ENCODE measurements around the gene TUBGCP3. TPM values are rescaled to one million over a fixed set of nuclear protein-coding genes. Genes with fewer than 3 reads are reported as not detected.

The TUBGCP3 gene
- total RNA-seq, 1 experiment from 2014 or later: 13.7 TPM

DNA sequence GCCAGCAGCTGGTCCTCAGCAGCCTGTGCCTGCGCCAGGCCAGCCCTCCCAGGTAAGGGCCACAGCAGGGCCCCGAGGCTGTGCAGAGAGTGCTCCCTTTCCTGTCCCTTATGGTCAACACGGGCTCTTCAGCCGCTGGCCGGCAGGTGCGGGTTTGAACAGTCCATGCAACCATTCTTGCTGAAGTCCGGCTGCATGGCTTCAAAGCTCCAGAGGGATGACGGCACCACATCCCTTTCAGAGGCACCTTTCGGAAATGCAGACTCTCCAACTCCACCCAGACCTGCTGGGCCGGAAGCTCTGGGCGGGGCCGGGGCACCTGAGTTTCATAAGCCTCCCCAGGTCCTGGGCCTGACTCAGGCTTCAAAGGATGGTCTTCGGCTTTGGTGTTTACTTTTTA, 130.5 kb downstream of the TUBGCP3 start:
- CTCF ChIA-PET: no interaction called here
- intact Hi-C loops (cut with micrococcal nuclease; ENCODE audit: unreplicated experiment): no loop called here
- no peaks in the 10 kb centered on the region for H3K27me3 Mint-ChIP-seq (ENCODE audit: unreplicated experiment)
- H3K4me3 Mint-ChIP-seq (ENCODE audit: low read depth, unreplicated experiment): no peak overlapping the region
- no peaks in the 10 kb centered on the region for H3K4me1 Mint-ChIP-seq (ENCODE audit: low read depth, unreplicated experiment)
- no peaks in the 10 kb centered on the region for H3K36me3 Mint-ChIP-seq (ENCODE audit: insufficient read depth, unreplicated experiment)
- no peak for DNase-seq
- TF ChIP-seq, protein P1, sequence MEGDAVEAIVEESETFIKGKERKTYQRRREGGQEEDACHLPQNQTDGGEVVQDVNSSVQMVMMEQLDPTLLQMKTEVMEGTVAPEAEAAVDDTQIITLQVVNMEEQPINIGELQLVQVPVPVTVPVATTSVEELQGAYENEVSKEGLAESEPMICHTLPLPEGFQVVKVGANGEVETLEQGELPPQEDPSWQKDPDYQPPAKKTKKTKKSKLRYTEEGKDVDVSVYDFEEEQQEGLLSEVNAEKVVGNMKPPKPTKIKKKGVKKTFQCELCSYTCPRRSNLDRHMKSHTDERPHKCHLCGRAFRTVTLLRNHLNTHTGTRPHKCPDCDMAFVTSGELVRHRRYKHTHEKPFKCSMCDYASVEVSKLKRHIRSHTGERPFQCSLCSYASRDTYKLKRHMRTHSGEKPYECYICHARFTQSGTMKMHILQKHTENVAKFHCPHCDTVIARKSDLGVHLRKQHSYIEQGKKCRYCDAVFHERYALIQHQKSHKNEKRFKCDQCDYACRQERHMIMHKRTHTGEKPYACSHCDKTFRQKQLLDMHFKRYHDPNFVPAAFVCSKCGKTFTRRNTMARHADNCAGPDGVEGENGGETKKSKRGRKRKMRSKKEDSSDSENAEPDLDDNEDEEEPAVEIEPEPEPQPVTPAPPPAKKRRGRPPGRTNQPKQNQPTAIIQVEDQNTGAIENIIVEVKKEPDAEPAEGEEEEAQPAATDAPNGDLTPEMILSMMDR (IDR thresholded peaks at IDR 0.05; ENCODE audit: unreplicated experiment): no peak
- no peaks in the 10 kb centered on the region for H3K9me3 Mint-ChIP-seq (ENCODE audit: low read depth, unreplicated experiment)
- H3K27ac Mint-ChIP-seq (ENCODE audit: unreplicated experiment): no peak overlapping the region
- no TSS peak for BruUV-seq (replicated peaks)

DNA sequence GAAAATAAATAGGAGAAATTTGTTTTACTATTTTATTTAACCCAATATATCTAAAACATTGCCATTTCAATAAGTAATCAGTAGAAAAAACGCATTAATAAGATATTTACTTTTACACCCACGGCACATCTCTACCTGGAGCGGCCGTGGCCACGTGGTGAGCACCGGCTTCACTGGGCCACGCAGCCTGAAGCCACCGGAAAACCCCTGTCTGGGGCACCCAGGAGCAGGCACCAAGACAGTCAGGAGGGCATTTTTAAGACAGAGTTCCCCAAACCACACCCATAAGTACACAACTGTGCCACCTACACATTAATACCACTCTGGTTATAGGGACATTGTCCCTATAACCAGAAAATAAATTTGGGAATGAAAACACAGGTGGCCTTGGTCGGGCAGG, 130.9 kb downstream of the TUBGCP3 start:
- DNase-seq: no peak
- Mint-ChIP-seq H3K4me3 (ENCODE audit: low read depth, unreplicated experiment) (no peak overlapping the region), H3K36me3 (ENCODE audit: insufficient read depth, unreplicated experiment) (no peaks in the 10 kb centered on the region), H3K27me3 (ENCODE audit: unreplicated experiment) (no peaks in the 10 kb centered on the region), H3K27ac (ENCODE audit: unreplicated experiment) (no peak overlapping the region), H3K4me1 (ENCODE audit: low read depth, unreplicated experiment) (no peaks in the 10 kb centered on the region), H3K9me3 (ENCODE audit: low read depth, unreplicated experiment) (no peaks in the 10 kb centered on the region)
- intact Hi-C loops (cut with micrococcal nuclease; ENCODE audit: unreplicated experiment): no loop called here
- no TSS peak for BruUV-seq (replicated peaks)
- CTCF ChIA-PET: no interaction called here
- TF ChIP-seq, protein P1 (IDR thresholded peaks at IDR 0.05; ENCODE audit: unreplicated experiment): no peak

DNA sequence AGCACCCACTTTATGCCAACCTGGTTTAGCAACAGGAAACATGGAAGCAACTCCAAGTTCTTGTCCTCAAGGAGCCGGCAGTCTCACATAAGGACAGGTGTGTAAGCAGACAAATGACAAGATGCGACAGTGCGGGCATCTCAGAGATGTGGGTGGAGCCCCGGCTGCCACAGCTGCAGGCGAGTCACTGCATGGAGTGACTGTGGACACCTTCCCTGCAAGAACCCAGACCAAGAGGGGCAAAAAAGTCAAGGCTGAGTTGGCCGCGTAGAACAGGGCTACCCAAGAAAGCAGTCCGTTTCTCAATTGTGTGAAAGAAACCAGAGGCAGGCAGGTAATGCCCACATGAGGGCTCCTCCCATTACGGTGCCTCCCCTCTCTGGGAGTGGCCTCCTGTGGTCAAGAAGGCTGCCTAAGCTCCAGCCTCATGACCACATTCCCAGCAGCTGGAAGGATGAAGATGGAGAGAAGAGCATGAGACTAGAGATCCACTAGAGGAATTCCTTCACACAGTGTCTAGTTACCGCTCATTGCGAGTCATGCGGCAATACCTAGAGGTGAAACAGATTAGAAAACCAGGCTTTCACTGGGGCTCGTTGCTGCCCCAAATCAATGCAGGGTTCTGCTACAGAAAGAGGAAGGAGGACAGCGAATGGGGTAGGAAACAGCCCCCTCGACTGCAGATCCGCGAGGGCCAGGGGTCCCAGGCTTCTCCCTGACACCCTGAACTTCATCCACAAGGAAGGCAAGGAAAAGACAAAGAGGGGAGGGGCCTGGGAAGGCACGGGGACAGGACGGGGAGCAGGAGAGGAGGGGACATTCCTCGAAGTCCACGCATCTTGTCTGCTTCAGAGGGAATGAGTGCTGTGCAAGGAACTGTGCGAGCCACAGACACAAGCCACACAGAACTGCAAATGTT, 131.6 kb downstream of the TUBGCP3 start:
- no peak overlapping the region for H3K4me3 Mint-ChIP-seq (ENCODE audit: low read depth, unreplicated experiment)
- no peak overlapping the region for H3K27ac Mint-ChIP-seq (ENCODE audit: unreplicated experiment)
- BruUV-seq (replicated peaks): no TSS peak
- DNase-seq: no peak
- intact Hi-C loops (cut with micrococcal nuclease; ENCODE audit: unreplicated experiment): no loop called here
- no peaks in the 10 kb centered on the region for H3K27me3 Mint-ChIP-seq (ENCODE audit: unreplicated experiment)
- TF ChIP-seq, protein P1 (IDR thresholded peaks at IDR 0.05; ENCODE audit: unreplicated experiment): no peak
- no peaks in the 10 kb centered on the region for H3K36me3 Mint-ChIP-seq (ENCODE audit: insufficient read depth, unreplicated experiment)
- no peaks in the 10 kb centered on the region for H3K9me3 Mint-ChIP-seq (ENCODE audit: low read depth, unreplicated experiment)
- CTCF ChIA-PET: no interaction called here
- H3K4me1 Mint-ChIP-seq (ENCODE audit: low read depth, unreplicated experiment): no peaks in the 10 kb centered on the region

DNA sequence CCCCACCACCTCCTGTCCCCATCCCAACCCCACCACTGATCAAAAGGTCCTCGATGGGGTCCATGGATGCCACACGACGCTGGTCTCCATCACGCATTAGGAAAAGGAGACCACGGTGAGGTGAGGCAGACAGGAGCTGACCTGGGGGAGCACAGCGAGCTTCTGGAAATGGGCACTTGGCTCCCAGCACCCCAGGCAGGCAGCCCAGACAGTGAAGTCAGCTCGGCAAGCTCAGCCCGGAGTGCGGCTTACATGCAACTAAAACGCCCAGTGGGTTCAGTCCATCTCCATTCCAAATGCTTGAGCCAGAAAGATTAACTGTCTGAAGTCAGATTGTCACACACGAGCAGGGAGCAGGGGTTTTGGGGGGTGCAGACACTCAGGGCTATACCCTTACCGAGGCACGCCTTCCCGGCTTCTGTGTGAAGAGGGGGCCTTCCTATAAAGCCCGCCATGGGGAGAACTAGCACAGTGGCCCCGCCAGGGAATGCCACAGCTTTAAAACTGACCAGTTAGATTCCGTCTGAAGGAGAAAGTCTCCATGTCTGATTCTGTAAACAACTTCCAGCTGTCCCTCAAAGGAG, 132.4 kb downstream of the TUBGCP3 start:
- CTCF ChIA-PET: no interaction called here
- intact Hi-C loops (cut with micrococcal nuclease; ENCODE audit: unreplicated experiment): no loop called here
- no peak overlapping the region for H3K4me3 Mint-ChIP-seq (ENCODE audit: low read depth, unreplicated experiment)

More for the DNA sequence above, 132.4 kb downstream of the TUBGCP3 start:
- TF ChIP-seq, protein P1 (IDR thresholded peaks at IDR 0.05; ENCODE audit: unreplicated experiment): no peak
- Mint-ChIP-seq H3K36me3 (ENCODE audit: insufficient read depth, unreplicated experiment) (no peaks in the 10 kb centered on the region), H3K4me1 (ENCODE audit: low read depth, unreplicated experiment) (no peaks in the 10 kb centered on the region), H3K9me3 (ENCODE audit: low read depth, unreplicated experiment) (no peaks in the 10 kb centered on the region), H3K27me3 (ENCODE audit: unreplicated experiment) (peaks cover 7% of the 10 kb centered on the region), H3K27ac (ENCODE audit: unreplicated experiment) (no peak overlapping the region)
- no peak for DNase-seq
- BruUV-seq (replicated peaks): no TSS peak
